HG02571 (cell line): ENCODE results near the gene DNM3.

Experiments used
- ATAC-seq: cut with Tn5 transposase; IDR thresholded peaks from one replicate; pipeline ENCODE4 v1.9.1; 2021; ENCODE audit warnings: mild to moderate bottlenecking, moderate library complexity; ENCODE audit not compliant: unreplicated experiment

Gene DNM3

GRCh38 chr1:172382406-172382805, 541.1 kb downstream of the DNM3 start:
- no peak for ATAC-seq

GRCh38 chr1:172382990-172383389, 541.7 kb downstream of the DNM3 start:
- ATAC-seq, result no peak

DNA sequence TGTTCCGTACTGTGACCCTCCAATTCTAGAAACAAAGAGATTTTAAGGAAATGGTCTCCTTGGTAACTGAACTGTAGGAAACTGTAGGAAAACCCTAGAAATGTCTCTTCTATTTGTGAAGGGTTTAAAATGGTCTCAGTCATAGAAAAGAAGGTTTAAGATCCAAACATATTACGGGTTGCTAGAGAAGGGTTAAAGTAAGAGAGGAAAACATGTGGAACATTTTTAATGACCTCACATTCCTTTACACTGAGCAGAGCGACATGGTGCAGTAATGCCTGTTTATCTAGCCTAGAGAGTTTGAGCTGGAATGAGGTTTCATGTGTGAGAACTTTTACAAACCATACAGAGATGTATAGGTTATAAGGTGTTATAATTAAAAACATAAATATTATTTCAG, 542.2 kb downstream of the DNM3 start:
- ATAC-seq, result no peak

GRCh38 chr1:172384656-172385055, 543.4 kb downstream of the DNM3 start:
- no peak for ATAC-seq

DNA sequence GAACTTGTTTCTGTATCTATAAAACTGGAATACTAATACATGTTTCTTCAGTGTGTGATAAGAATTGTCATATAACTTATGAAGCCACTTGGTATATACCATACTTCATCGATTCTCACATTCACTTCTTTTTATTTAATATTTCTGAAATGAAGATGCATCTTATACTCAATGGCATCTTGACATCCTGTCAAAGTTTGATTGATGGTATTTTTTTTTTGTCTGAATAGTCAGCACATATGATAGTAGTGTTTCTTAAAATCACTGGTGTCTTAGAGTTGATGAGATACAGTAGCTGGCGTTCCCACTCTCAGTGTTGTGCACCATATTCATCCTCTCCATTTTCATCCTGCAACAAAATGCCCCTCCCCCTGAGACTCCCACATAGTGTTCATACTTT, 544.7 kb downstream of the DNM3 start:
- no peak for ATAC-seq

DNA sequence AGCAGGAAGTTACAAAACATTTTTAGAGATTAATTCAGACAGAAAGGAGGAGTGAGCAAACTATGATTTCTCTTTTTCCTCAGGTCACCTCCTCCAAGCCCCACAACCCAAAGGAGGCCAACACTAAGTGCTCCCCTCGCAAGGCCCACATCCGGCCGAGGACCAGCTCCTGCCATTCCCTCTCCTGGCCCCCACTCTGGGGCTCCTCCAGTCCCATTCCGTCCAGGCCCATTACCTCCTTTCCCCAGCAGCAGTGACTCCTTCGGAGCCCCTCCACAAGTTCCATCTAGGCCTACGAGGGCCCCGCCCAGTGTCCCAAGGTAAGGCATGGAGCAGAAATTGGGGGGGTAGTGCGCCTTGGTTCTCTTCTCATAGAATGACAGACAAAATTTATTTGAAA, 547.2 kb downstream of the DNM3 start:
- no peak for ATAC-seq

DNA sequence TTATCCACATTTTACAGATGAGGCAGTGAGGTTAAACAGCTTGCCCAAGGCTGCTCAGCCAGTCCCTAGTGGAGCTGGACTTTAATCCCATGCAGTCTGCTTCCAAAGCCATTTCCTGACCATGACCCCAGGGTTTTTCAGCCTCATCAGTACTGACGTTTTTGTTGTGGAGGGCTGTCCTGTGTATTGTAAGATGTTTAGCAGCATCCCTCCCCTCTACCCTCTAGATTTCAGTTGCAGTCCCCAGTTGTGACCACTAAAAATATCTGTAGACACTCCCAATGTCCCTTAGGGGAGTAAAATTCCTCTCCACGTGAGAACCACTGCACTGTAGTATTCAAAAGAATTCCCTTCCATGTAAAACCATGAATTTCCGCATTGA, 549.0 kb downstream of the DNM3 start:
- no peak for ATAC-seq

DNA sequence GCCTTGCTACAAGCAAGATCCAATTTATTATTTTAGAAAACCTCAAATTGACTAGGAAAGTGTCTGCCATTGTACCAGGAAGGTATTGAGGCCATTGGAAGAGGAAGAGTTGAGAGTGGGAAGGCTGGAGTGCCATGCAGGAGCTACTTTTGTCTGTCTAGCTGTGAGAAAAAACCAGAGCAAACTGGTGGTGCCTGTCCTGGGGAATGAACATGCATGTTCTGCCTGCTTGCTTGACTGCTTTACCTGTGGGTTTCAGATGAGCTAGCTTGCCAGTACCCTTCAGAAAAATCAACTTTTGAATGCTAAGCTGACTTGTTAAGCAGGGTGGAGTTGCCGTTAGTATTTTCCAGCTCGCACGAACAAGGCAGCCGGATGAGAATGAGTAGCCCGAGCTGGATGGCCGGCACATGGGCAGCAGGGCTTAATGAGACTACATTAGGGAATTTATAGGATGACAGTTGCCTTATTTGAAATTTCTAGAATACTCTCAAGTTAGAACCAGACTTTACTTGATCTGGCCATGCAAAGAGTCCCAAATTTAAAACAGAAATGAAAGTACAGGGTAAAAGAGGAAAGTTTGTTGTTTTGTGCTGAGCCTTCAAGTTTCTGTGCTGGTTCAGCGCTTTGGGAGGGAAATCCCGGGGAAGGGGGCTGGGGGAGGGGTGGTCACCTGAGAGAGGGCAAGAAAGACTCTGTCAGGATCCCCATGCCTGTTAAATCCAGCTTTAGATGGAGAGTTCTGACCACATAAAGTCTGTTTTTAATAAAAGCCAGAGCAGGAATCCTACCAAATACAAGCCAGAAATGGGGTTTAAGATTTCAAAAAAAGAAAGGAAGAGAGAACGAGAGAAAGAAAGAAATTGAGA, 549.6 kb downstream of the DNM3 start:
- ATAC-seq, result peak; percentile 42

GRCh38 chr1:172391976-172392375, 550.7 kb downstream of the DNM3 start:
- ATAC-seq, result no peak

DNA sequence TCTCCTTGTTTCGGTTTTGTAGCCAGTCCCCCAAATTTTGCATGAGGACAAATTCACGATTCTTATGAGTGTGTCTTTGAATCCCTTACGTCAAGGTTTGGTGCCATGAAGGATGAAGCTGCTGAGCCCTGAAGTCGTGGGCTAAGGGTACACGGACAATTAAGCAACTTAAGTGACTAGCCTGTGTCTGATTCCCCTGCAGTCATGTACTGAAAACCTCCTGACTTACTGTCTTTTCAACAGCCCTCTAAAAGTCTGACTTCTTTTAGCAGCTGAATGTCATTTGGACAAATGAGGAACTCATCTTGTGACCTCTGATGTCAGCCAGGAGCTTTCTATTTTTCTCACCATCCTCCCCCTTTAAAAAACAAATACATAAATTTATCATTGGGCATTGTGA, 552.1 kb downstream of the DNM3 start:
- ATAC-seq, result no peak

DNA sequence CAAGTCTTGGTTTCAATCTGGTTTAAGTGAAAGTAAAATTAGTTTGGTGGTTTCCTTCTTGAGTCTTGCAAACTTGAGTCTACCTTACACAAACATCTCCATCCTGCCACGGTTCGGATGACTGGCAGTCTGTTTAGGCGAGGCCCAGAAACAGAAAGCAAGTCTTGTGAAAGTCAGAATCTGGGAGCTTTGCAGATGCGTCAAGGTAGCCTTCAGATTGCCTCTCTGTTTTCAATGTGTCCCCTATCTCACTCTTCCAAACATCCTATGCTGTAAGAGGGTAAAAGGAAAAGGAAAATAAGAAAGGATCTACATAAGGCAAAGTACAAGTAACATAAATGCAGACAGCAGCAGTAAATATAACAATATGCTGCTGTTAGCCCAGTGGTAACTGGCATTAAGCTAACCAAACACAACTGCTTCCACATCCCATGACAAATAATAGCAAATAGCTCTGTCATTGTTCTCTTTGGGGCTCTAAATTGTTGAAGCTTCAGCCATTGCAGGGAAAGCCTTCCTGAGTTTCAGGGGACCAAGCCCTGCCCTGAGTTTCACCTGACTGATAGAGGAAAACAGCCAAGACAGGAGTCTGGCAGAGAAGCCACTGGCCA, 552.9 kb downstream of the DNM3 start:
- ATAC-seq, result peak; percentile 64

DNA sequence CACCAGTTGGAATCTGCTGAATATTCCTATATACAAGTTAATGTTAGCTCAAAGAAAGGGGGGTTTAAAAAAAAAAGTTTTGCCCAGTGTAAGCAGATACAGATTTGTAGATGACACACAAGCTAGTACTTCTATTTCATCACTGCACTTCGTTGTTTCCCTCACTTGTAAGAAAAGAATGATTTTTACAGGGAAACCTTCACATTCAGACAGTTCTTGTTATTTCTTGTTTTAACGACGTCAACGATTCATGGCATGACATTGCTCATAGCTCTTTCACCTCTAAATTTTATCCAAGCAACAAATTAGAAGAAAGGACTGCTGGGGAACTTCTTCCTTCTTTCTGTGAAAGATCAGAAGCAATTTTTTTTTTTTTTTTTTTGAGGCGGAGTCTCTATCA, 553.5 kb downstream of the DNM3 start:
- ATAC-seq, result no peak

GRCh38 chr1:172395576-172395975, 554.3 kb downstream of the DNM3 start:
- no peak for ATAC-seq

DNA sequence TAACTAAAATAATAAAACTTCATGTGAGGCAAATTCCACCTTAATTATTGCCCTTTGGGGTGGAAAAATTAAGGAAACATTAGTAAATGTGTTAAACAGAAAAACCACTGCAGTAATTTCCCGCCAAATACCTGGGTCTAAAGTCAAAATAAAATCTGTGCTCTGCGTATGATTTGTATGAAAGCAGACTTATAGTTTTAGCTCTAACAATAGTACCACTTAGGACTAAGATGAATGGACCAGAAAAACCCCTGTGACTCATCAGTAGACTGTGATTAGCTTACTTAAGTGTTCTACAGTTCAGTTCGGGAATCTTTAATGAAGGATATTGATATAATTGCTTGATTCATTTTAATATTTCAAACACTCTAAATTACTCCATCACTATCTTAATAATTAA, 555.9 kb downstream of the DNM3 start:
- ATAC-seq, result no peak

DNA sequence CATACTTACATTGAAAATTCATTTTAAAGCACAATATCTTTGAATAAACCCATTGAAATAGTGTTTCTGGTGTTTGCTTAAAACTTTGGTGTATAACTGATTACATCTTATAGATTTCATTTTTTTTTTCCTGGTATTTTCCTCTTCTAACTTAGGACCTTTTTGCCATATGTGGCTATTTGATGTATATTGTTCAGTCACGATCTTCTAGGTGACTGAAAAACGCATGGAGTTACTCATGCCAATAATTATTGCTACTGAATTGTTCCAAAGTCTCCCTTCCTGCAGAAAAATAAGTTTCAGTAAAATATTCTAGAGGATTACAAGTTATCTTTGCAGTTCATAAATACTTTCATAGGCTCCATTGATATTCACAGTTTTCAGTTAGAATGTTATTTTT, 556.3 kb downstream of the DNM3 start:
- ATAC-seq, result no peak

DNA sequence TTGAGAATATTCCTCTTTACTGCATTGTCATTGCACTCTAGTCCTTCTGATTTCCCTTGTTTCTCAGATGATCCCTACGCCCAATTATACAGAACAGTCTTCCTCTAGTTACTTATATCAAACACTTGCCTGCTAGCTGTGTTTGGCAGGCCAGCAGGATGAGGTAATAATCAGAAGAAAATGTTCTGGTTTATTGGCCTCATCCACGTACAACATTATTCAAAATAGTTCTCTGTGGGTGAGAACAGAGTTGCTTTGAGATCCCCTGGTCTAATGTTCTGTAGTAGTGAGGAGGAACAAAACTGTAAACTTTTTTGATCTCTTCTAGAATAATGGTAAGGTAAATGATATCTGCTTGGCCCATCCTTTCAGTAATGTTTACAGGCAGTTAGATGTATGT, 556.9 kb downstream of the DNM3 start:
- ATAC-seq, result no peak

DNA sequence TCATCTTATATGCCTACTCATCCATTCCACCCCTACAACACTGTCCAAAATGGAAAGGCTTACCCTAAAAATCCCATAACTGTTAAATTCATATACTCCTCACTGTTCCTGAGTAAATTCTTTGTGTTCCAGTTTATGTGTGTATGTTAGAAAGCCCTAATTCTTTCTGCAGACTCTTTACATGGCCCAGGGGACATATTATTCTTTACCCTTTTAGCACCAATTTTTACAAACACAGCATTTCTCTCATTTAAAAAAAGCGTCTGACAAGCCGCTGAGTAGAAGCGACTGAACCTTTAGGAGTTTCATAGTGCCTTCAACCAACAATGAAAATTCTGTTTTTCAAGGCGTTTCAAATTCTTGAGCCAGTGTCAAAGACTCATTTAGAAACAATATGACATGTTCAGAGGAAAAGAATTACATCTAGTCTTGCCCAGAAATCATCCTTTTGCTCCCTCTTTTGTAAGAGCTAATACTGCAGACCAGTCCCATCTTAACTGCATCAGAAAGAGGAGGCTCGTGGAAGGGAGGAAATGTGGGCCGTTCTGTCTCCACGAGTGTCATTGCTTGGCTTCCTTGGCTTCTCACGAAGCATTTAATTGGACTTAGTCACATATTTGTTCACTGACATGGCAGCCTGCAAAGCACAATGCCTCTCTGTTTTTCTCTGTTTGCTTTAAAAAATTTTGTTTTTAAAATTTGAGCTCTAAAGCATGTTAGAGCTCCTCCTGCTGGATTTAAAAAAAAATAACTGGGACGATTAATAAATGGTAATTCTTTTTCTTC, 557.9 kb downstream of the DNM3 start:
- ATAC-seq, result no peak

DNA sequence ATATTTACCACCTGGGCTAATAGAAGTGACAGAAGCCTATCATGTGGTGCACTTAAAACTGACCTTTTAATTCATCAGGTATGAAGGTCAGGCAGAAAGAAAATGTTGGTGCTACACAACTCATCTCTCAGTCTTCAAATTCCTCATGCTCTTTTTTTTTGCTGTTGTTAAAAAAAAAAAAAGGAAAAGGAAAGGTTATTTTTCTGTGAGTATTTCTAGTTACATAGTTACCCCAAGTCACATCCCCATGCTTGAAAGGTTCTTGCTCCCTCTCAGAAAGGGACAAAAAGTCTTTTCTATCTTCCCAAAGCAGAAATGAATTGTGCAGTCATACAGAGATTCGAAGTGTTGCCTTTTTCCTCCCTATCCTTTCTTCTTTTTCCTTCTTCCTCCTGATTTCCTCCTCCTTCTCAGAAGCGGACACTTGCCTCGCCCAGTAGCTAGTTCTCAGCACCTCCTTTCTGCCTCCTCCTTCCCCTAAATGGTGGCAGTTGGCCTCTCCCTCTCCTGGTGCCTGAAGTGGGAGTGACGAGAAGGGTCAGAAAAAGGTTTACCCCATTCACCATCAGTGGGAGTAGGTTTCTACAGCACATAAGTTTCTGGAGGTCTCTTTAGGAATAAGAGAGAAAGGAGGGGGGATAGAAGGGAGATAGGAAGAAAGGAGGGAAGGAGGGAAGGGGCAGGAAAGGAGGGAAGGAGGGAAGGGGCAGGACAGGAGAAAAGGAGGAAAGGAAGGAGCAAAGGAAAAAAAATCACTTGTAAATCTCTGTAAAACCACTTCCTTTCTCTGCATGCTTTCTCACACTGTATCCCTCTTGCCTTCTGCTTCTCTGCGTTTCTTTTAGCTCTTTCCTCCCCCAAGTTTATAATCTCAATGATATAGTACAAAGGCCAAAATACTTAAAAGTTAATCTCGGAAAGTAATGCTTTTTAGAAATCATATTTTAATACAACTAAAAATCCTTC, 558.7 kb downstream of the DNM3 start:
- ATAC-seq, result no peak

- no peak for ATAC-seq
Observed at GRCh38 chr1:172400722-172401105, 559.4 kb downstream of the DNM3 start.

GRCh38 chr1:172401477-172401876, 560.2 kb downstream of the DNM3 start:
- no peak for ATAC-seq

DNA sequence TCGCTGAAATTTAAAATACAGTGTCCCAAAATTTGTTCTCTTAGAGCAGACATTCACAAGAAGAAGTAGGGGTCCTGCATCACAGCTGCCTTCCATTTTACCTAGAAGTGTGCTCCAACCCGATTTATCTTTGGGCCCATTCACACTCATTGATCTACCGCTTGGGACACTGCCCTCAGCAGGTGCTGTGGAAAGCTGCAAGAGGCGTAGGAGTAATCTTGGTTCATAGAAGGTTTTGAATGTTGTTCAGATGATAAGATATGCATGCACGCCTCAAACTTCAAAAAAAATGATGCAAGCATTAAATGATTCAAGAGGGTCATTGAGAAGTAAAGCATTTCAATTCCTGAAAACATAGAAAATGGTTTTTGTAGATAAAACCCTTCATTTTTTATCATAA, 560.6 kb downstream of the DNM3 start:
- no peak for ATAC-seq
